Stimulated activated CD4-positive, alpha-beta T cell treated with anti-CD3 and anti-CD28 coated beads, Interleukin-1b, Interleukin-23, amount 100 ng/mL, for 1 hour (primary cell): ENCODE measurements around the gene C12orf75.

ENCODE experiments used
- DNase-seq, 2 donors: peaks; one replicate each; pipeline ENCODE4 v3.0.0-alpha.2; 2020; ENCODE audit warnings: low read depth in 2 of 2

Gene C12orf75

GRCh38 chr12:105418821-105419291, 88.4 kb downstream of the C12orf75 start:
- DNase-seq, result no peak

- no peak for DNase-seq
Measured at GRCh38 chr12:105419606-105420005, 89.1 kb downstream of the C12orf75 start.

GRCh38 chr12:105420046-105420445, 89.6 kb downstream of the C12orf75 start:
- DNase-seq, result no peak

GRCh38 chr12:105420659-105421240, 90.3 kb downstream of the C12orf75 start:
- peak; percentile 7 to 39 for DNase-seq
